Activated gamma-delta T cell treated with anti-CD3 and anti-CD28 coated beads, Interleukin-2, amount 50 U/mL, for 16 hours (primary cell): ENCODE data around the gene EFCAB13.

Experiments used
- DNase-seq: peaks from one replicate; pipeline ENCODE4 v3.0.0-alpha.2; 2020; ENCODE audit warnings: low read depth

The EFCAB13 gene

DNA sequence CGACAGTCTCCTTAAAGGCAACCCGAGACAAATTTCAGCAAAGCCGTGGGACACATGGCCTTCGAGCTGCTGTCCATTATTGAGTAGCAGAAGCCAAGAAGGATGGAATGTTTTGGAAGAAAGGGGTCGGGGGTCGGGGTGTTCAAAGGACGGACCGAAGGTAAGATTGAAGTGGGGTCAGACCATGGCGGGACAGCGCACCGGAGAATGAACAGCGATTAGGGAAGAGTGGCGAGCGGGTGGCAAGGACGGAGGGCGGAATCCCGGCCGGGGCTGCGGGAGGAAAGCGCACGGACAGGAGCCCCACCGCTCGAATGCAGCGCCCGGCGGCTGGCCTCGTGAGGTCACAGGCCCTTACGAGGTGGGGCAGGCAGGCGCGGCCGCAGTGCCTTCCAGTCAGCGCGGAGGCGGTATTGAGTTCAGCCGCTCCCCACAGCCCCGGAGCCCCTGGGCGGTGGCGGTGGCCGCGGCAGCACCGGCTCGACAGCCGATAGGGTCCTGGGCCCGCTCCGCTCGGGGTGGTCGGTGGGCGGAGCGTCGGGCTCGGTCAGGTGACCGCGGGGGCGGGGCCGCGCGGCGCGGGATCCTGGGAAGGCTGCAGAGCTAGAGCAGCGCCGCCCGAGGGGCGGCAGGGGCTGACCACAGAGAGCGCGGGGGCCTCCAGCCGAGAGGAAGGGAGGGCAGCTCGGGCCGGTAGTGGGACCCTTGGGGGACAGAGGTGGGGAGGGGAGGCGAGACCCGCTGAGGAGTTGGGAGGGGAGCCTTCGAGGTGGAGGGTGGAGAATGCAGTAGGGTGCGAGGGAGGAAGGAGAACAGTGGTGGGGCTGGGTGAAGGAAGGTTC is at the start of gene EFCAB13:
EFCAB13 (plus strand) TSS at position 574 of the 842 bp plus-strand sequence. CDS start 4,399 bp downstream, outside the sequence.
- DNase-seq, result peak; percentile 52

- no peak for DNase-seq
These were observed 49.3 kb upstream of the EFCAB13 start for GRCh38 chr17:47274319-47275069.

DNA sequence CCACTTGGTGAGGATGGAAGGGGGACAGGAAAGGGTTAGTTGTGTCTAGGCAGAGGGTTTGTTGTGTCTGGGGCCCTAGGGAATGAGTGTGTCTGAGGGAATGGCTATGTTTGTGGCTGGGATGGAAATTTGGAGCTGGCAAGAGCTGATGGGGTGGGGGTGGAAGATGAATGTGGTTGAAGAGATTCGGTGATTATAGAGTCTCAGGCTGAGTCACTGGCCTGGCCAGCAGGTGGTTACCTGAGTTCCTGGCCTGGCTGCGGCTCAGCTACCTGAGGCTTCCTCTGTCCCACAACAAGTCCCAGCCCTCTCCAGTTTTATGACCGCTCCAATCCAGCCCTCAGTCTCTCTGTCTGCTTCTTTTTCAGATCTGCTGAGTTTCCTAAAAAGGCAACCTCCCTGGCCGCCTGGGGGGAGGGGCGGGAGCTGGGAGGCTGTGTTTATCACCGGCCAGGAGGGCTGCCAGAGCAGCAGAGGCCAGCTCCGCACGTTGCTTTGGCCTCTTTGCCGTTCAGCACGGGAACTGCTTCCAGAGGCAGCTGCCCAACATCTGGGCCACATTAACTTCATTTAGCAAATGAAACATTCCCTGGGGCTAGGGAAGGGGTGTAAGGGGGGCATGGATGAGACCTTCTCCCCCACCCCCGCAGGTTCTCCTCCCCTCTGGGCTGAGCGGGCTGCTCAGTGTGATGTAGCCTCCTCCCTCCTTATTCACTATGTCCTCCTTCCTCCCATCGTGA is 48.3 kb upstream of the EFCAB13 start:
- no peak for DNase-seq

- DNase-seq, result no peak
These were observed 47.3 kb upstream of the EFCAB13 start for GRCh38 chr17:47276444-47276843.

DNA sequence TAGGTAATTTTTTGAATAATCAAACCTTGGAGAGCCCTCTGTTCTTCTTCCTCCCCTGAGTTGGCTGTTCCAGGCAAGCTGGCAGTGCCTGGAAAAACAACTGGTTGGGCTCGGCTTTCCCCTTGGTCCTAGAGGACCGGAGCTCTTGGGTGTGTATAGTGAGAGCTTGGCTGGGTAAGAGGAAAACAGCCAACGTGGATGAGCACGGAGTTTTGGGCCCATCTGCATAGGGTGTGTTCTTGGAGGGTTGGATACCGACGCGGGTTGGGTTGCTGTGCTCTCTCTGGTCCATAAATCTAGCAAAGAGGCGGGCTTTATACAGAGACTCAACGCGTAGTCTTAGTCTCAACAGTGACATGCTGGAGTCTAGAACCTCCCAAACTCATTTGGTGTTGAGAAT is 46.9 kb upstream of the EFCAB13 start:
- no peak for DNase-seq

- no peak for DNase-seq
These were observed 45.8 kb upstream of the EFCAB13 start for GRCh38 chr17:47277921-47278320.

DNA sequence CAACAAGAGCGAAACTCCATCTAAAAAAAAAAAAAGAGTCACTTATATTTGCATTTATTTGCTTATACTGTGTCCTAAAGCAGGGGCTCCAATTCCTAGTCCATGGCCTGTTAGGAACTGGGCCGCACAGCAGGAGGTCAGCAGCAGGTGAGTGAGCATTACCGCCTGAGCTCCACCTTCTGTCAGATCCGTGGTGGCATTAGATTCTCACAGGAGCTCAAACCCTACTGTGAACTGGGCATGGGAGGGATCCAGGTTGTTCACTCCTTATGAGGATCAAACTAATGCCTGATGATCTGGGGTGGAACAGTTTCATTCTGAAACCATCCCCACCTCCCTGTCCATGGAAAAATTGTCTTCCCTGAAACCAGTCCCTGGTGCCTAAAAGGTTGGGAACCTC is 45.2 kb upstream of the EFCAB13 start:
- no peak for DNase-seq

GRCh38 chr17:47279062-47279801 is 44.5 kb upstream of the EFCAB13 start:
- DNase-seq, result no peak

GRCh38 chr17:47280072-47280811 is 43.5 kb upstream of the EFCAB13 start:
- no peak for DNase-seq

DNA sequence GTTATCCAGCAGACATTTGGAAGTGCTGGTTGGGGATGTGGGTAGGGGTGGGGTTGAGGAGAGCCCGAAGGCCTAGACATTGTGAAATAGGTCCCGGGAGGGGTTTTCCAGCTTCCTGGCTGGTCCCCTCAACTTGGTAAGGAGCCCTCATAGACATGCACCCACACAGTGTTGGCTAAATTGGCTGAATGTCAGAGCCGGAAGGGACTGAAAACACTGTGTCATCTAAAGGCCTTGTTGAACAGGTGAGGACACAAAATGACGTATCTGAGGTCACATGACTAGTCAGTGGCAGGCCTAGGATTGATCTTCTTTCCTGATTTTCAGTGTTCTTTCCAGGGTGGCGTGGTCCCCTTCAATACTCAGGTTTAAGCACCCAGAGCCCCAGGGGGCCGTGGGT is 42.5 kb upstream of the EFCAB13 start:
- DNase-seq, result no peak

GRCh38 chr17:47285003-47285402 is 38.8 kb upstream of the EFCAB13 start:
- DNase-seq, result no peak

DNA sequence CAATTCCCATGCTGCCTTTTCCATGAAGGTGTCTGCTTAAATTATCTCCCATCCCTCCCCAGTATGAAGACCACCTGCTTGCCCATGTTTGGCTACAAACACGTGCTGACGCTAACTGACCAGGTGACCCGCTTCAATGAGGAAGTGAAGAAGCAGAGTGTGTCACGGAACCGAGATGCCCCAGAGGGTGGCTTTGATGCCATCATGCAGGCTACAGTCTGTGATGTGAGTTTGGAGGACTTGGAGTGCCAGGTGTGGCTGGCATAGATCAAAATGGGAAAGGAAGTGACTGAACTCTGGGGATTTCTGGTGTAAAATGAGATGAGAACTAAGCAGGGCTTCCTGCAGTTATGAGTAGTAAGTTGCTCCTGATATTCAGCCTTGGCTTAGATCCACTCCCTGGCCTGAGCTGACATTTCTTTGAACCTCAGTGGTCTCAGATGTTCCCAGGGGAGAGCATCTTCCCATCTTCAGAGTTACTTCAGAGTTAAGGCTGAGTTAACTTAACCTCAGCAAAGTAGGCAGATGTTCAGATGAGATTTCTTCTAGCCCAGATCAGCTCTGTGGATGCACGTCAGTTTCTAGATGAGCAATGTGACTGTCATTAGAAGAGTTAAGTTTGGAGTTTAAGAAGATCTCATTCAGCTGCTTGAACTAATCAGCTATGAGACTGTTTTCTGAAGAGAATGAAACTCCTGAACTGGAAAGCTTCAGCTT is 37.4 kb upstream of the EFCAB13 start:
- DNase-seq, result no peak

- no peak for DNase-seq
These were observed 36.7 kb upstream of the EFCAB13 start for GRCh38 chr17:47287068-47287467.

- no peak for DNase-seq
These were observed 36.1 kb upstream of the EFCAB13 start for GRCh38 chr17:47287639-47288038.

DNA sequence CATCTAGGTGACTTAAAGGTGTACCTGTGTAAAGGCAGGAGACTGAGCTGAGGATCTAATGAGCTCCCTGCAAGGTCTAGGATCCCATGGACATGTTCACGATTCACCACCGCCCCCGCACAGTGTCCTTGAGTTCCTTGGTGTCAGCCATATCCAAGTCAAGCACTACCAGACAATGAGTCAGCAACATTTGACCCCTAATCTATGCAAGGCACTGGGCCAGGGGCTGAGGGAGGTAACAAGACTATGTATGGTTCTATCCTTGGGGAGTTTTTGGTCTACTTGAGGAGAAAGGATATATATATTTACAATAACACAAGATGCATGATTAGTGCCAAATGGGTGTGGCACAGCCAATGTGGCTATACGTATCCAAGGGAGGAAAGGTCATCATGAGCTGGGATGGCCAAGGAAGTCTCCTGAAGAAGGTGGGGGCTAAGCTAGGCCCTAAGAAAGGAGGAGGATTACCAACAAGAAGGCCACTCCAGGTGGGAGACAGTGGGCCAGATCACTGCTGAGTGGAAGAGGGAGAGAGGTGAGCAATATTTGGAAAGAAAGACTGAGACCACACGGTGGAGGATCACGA is 35.1 kb upstream of the EFCAB13 start:
- no peak for DNase-seq

DNA sequence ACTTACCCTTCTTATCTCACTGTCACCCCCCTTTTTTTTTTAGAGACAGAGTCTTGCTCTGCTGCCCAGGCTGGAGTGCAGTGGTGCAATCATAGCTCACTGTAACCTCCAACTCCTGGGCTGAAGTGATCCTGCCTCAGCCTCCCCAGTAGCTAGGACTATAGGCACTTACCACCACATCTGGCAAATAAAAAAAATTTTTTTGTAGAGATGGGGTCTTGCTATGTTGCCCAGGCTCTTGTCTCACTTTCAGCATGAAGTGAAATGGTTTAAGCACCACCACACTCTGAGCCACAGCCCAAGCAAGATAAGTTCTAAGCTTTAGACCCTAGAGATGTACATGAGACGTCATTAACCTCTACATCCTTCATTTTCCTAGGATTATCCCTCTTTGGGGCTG is 34.5 kb upstream of the EFCAB13 start:
- DNase-seq, result no peak

- DNase-seq, result no peak
These were observed 32.9 kb upstream of the EFCAB13 start for GRCh38 chr17:47290870-47291241.

GRCh38 chr17:47291242-47291873 is 32.4 kb upstream of the EFCAB13 start:
- no peak for DNase-seq

GRCh38 chr17:47292206-47292605 is 31.5 kb upstream of the EFCAB13 start:
- no peak for DNase-seq
